Gastrocnemius medialis (tissue), 4 donors: ENCODE data around the gene TXLNA.

Source experiments
- CTCF ChIP-seq, 5 experiments: fragments of 450-650 bp in 3 of 5; fragments of 200-600 bp in 2 of 5; sonication (generic) in 2 of 5; IDR thresholded peaks in 4 of 5; conservative IDR thresholded peaks in 1 of 5; 1 replicate in 4 of 5; 2 replicates in 1 of 5; pipeline ENCODE4 v1.5.1; 2016 to 2019; ENCODE audit warnings: antibody characterized with exemption in 5 of 5, mild to moderate bottlenecking in 3 of 5, moderate library complexity in 3 of 5
- POLR2A ChIP-seq, 2 donors: fragments of 450-650 bp; IDR thresholded peaks; one replicate each; pipeline ENCODE4 v1.6.1; 2017; ENCODE audit warnings: antibody characterized with exemption in 2 of 2, mild to moderate bottlenecking in 2 of 2, moderate library complexity in 2 of 2

- TF ChIP-seq POLR2A (IDR thresholded peaks at IDR 0.05): no peak
- no peak for TF ChIP-seq CTCF (IDR thresholded peaks at IDR 0.05 in 4 of 5, conservative IDR thresholded peaks at IDR 0.05 in 1 of 5)
These were observed 25.5 kb downstream of the TXLNA start for GRCh38 chr1:32204943-32205361.
